H1 (cell line): ENCODE data around the gene POLR1G. TPM values are rescaled to one million over a fixed set of nuclear protein-coding genes. Genes with fewer than 3 reads are reported as not detected.

Experiments
- CTCF ChIA-PET: fragments of 300-600 bp; sonication (Branson Sonifier 250); formaldehyde crosslinking; loops from one replicate; lab custom pipeline; 2021; ENCODE audit not compliant: partially characterized antibody; lab: Charles Lee
- POLR2A ChIA-PET: fragments of 300-600 bp; sonication (Branson Sonifier 250); formaldehyde crosslinking; loops from one replicate; lab custom pipeline; 2021; ENCODE audit warnings: inconsistent platforms; ENCODE audit not compliant: partially characterized antibody; lab: Charles Lee
- DNase-seq, 2 experiments: peaks; one replicate each; pipeline versions ENCODE4 v3.0.0 to v3.0.0-alpha.2; 2010 to 2022; ENCODE audit warnings: low spot score in 2 of 2, low read depth in 1 of 2, mixed read lengths in 1 of 2
- FAIRE-seq: peaks from 2 replicates; lab custom pipeline; 2011; peaks lifted over from hg19 to GRCh38; lab: Jason Lieb, UNC
- H2AFZ ChIP-seq: 2 replicates; pipeline ENCODE4 v1.8.1; 2012; ENCODE audit warnings: low read length, inconsistent platforms
- H2AK5ac ChIP-seq: 2 replicates; pipeline ENCODE4 v1.6.1; 2013; ENCODE audit warnings: low read depth, low read length
- H2BK120ac ChIP-seq: replicated peaks from 2 replicates; pipeline ENCODE3; 2013; ENCODE audit warnings: low read depth, low read length, inconsistent platforms
- H2BK12ac ChIP-seq: 2 replicates; pipeline ENCODE4 v1.6.1; 2013; ENCODE audit warnings: low read depth, low read length
- H2BK15ac ChIP-seq: 2 replicates; pipeline ENCODE4 v1.6.1; 2013; ENCODE audit warnings: low read length
- H2BK20ac ChIP-seq: 2 replicates; pipeline ENCODE4 v1.6.1; 2013; ENCODE audit warnings: low read length
- H2BK5ac ChIP-seq: 2 replicates; pipeline ENCODE4 v1.6.1; 2013; ENCODE audit warnings: low read depth, low read length
- H3K14ac ChIP-seq: 2 replicates; pipeline ENCODE4 v1.6.1; 2013; ENCODE audit warnings: inconsistent platforms; ENCODE audit not compliant: insufficient read length
- H3K18ac ChIP-seq: 2 replicates; pipeline ENCODE4 v1.6.1; 2013; ENCODE audit warnings: low read length; ENCODE audit errors: extremely low read depth
- H3K23ac ChIP-seq: 2 replicates; pipeline ENCODE4 v1.6.1; 2013; ENCODE audit warnings: inconsistent platforms; ENCODE audit not compliant: insufficient read length
- H3K23me2 ChIP-seq: 2 replicates; pipeline ENCODE4 v1.6.1; 2013; ENCODE audit warnings: low read depth, low read length
- H3K27ac ChIP-seq: 2 replicates; pipeline ENCODE4 v1.6.1; 2011; ENCODE audit warnings: low read depth, low read length, inconsistent platforms
- H3K27me3 ChIP-seq, 4 experiments: replicated peaks in 1 of 4; 1 replicate in 1 of 4; 2 replicates in 3 of 4; pipeline versions ENCODE4 v1.6.1 to v1.8.1; 2011 to 2013; ENCODE audit warnings: low read length in 3 of 4, mild to moderate bottlenecking in 3 of 4, inconsistent platforms in 2 of 4, mixed read lengths in 2 of 4, moderate library complexity in 1 of 4; ENCODE audit not compliant: control insufficient read depth in 3 of 4, insufficient read depth in 3 of 4; ENCODE audit errors: extremely low read depth in 1 of 4
- H3K36me3 ChIP-seq, 4 experiments: 2 replicates each; pipeline versions ENCODE4 v1.6.1 to v1.8.1; 2011 to 2013; ENCODE audit warnings: mild to moderate bottlenecking in 4 of 4, low read length in 3 of 4, moderate library complexity in 2 of 4, control low read depth in 1 of 4, inconsistent platforms in 1 of 4; ENCODE audit not compliant: insufficient read depth in 4 of 4, control insufficient read depth in 2 of 4
- H3K4ac ChIP-seq: replicated peaks from 2 replicates; pipeline ENCODE3; 2013; ENCODE audit warnings: low read length, low read depth, mixed read lengths, inconsistent platforms; ENCODE audit not compliant: insufficient read length
- H3K4me1 ChIP-seq, 4 experiments: replicated peaks in 1 of 4; 1 replicate in 1 of 4; 2 replicates in 3 of 4; pipeline versions ENCODE4 v1.6.1 to v1.8.1; 2011 to 2013; ENCODE audit warnings: low read length in 3 of 4, inconsistent platforms in 2 of 4, mixed read lengths in 1 of 4; ENCODE audit not compliant: insufficient read depth in 4 of 4, control insufficient read depth in 3 of 4
- H3K4me2 ChIP-seq, 2 experiments: 2 replicates each; pipeline versions ENCODE4 v1.6.1 to v1.8.1; 2011 to 2013; ENCODE audit warnings: low read depth in 2 of 2, low read length in 2 of 2, control low read depth in 1 of 2, inconsistent platforms in 1 of 2, mild to moderate bottlenecking in 1 of 2; ENCODE audit not compliant: insufficient read depth in 1 of 2
- H3K4me3 ChIP-seq, 4 experiments: fragments of 200-600, 300-600 bp in 1 of 4; sonication (generic), shearing (Covaris generic), sonication (Bioruptor Twin) in 1 of 4; 2 replicates each; pipeline versions ENCODE4 v1.5.1 to v1.8.1; 2011 to 2016; ENCODE audit warnings: low read length in 4 of 4, low read depth in 3 of 4, control low read depth in 2 of 4, inconsistent platforms in 2 of 4, mild to moderate bottlenecking in 2 of 4, mixed read lengths in 1 of 4, moderate library complexity in 1 of 4; ENCODE audit not compliant: insufficient read depth in 2 of 4; ENCODE audit errors: extremely low read depth in 1 of 4
- H3K56ac ChIP-seq: replicated peaks from 2 replicates; pipeline ENCODE3; 2013; ENCODE audit warnings: low read depth, mild to moderate bottlenecking, mixed read lengths, low read length, inconsistent platforms; ENCODE audit not compliant: insufficient read length
- H3K79me1 ChIP-seq: 2 replicates; pipeline ENCODE4 v1.6.1; 2013; ENCODE audit warnings: low read depth, low read length, control low read depth
- H3K79me2 ChIP-seq, 2 experiments: 2 replicates each; pipeline versions ENCODE4 v1.6.1 to v1.8.1; 2012 to 2013; ENCODE audit warnings: low read length in 2 of 2, mild to moderate bottlenecking in 2 of 2, inconsistent platforms in 1 of 2; ENCODE audit not compliant: insufficient read depth in 2 of 2, control insufficient read depth in 1 of 2
- H3K9ac ChIP-seq, 4 experiments: replicated peaks in 1 of 4; 1 replicate in 1 of 4; 2 replicates in 3 of 4; pipeline versions ENCODE4 v1.6.1 to v1.8.1; 2011 to 2013; ENCODE audit warnings: low read depth in 3 of 4, low read length in 3 of 4, control low read depth in 2 of 4, mild to moderate bottlenecking in 2 of 4, moderate library complexity in 2 of 4, inconsistent platforms in 1 of 4; ENCODE audit errors: extremely low read depth in 1 of 4
- H3K9me3 ChIP-seq, 2 experiments: 2 replicates each; pipeline versions ENCODE4 v1.6.1 to v1.8.1; 2012 to 2013; ENCODE audit warnings: mild to moderate bottlenecking in 2 of 2, moderate library complexity in 2 of 2, control low read depth in 1 of 2, inconsistent platforms in 1 of 2, low read depth in 1 of 2, low read length in 1 of 2, mixed read lengths in 1 of 2; ENCODE audit not compliant: insufficient read depth in 2 of 2
- H4K20me1 ChIP-seq, 2 experiments: replicated peaks in 1 of 2; 2 replicates each; pipeline versions ENCODE3 to v1.8.1; 2011 to 2013; ENCODE audit warnings: inconsistent platforms in 2 of 2, low read length in 2 of 2, mild to moderate bottlenecking in 1 of 2; ENCODE audit not compliant: insufficient read depth in 2 of 2, control insufficient read depth in 1 of 2
- H4K5ac ChIP-seq: 2 replicates; pipeline ENCODE4 v1.6.1; 2013; ENCODE audit warnings: low read length, low read depth, mixed read lengths, inconsistent platforms; ENCODE audit not compliant: insufficient read length
- H4K8ac ChIP-seq: 2 replicates; pipeline ENCODE4 v1.8.0; 2013; ENCODE audit warnings: mild to moderate bottlenecking, moderate library complexity, low read length, inconsistent platforms; ENCODE audit not compliant: insufficient read depth; ENCODE audit errors: extremely low read depth
- H4K91ac ChIP-seq: replicated peaks from 2 replicates; pipeline ENCODE3; 2013; ENCODE audit warnings: low read length, mixed read lengths, inconsistent platforms; ENCODE audit not compliant: insufficient read length
- MAX ChIP-seq: IDR thresholded peaks from 2 replicates; pipeline ENCODE4 v1.6.1; 2012; ENCODE audit warnings: inconsistent platforms
- POLR2A ChIP-seq, 2 experiments: IDR thresholded peaks; 1 replicate in 1 of 2; 2 replicates in 1 of 2; pipeline ENCODE4 v1.6.1; 2011; ENCODE audit warnings: low read depth in 2 of 2, low read length in 2 of 2, mild to moderate bottlenecking in 2 of 2; ENCODE audit errors: control extremely low read depth in 1 of 2
- WGBS, 2 experiments: shearing (Covaris generic) in 1 of 2; methylation state at CpG; one replicate each; pipeline versions ENCODE4 v1.1.6 to v1.1.7; 2013 to 2015; ENCODE audit warnings: low lambda C conversion rate in 2 of 2, mixed read lengths in 2 of 2, inconsistent platforms in 1 of 2, low coverage in 1 of 2, missing lambda C conversion rate in 1 of 2; ENCODE audit not compliant: insufficient replicate concordance in 2 of 2, insufficient coverage in 1 of 2, insufficient read length in 1 of 2; ENCODE audit errors: extremely low coverage in 1 of 2, missing lambda C conversion rate in 1 of 2; 5-methylcytosine and 5-hydroxymethylcytosine counted together
- polyA plus RNA-seq, 7 experiments: library from polyadenylated mRNA; depleted of rRNA in 3 of 7; stranded (reverse) in 5 of 7; unstranded in 2 of 7; fragments of >200 nt in 5 of 7; fragments of 200-250 nt in 2 of 7; gene quantifications; 1 replicate in 5 of 7; 2 replicates in 1 of 7; 4 replicates in 1 of 7; pipeline versions ENCODE4 v1.2.1 to v1.2.3, GENCODE V29; 2011 to 2013; ENCODE audit warnings: missing spikeins in 2 of 7, mixed read lengths in 2 of 7
- total RNA-seq: library from RNA; stranded (reverse); fragmentation: NEBNext Ultra II Directional; extraction: Animal tissue kit (Norgen Biotek cat#: 25700); gene quantifications from 2 replicates; pipeline ENCODE4 v1.2.1, GENCODE V29; 2021

POLR1G gene
- total and polyA plus RNA-seq, 2 of the 8 experiments (the other 6 are each of a cell fraction or from before 2014, with no cell fraction given) = 16.8 to 34.8 TPM

DNA sequence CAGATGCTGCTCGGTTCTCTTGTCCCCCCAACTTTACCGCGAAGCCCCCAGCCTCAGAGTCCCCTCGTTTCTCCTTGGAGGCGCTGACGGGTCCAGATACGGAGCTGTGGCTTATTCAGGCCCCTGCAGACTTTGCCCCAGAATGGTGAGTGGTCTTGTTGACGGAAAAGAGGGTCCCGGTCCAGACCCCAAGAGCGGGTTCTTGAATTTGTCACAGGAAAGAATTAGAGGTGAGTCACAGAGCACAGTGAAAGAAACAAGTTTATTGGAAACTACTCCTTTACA is 589 bp downstream of the POLR1G start:
- no peak overlapping the region for H3K23ac ChIP-seq
- H3K79me2 ChIP-seq = peaks cover 0 to 8% of the 10 kb centered on the region in 2 experiments; a peak in 1 of 4 replicates
- H4K20me1 ChIP-seq = peaks cover 0 to 6% of the 10 kb centered on the region in 2 experiments
- peak overlapping the region; percentile 69 to 96 (median 91) for H3K4me3 ChIP-seq
- no peak overlapping the region for H4K5ac ChIP-seq
- peaks cover 0 to 5% (median 2%) of the 10 kb centered on the region in 4 experiments; a peak in 2 of 7 replicates for H3K27me3 ChIP-seq
- peak overlapping the region; percentile 17; the same call in 1 of the 2 replicates for H4K8ac ChIP-seq
- WGBS, 2 experiments = 1% methylated on average over 9 of the region's 10 CpGs; no CpG with 5 or more reads in 1 of the 2 experiments
- H3K9me3 ChIP-seq = no peaks in the 10 kb centered on the region
- no peak overlapping the region for H3K56ac ChIP-seq
- POLR2A ChIA-PET = interaction anchor here (0.7 to 3.4 kb wide), 9 partner anchors 9 to 269 kb away, joined by 3 to 19 read pairs (median 3); partner anchors contain the start of gene ERCC1
- H2BK20ac ChIP-seq = no peak overlapping the region
- H3K18ac ChIP-seq = 0 out of 2 replicates have a peak overlapping the region, but pooled peaks have one; percentile 60
- peaks cover 19% of the 10 kb centered on the region for H3K23me2 ChIP-seq
- FAIRE-seq (no peak), DNase-seq (no peak)
- 0 out of 2 replicates have a peak overlapping the region, but pooled peaks have one; percentile 61 for H2BK15ac ChIP-seq
- H3K27ac ChIP-seq = no peak overlapping the region
- CTCF ChIA-PET = interaction anchor here (0.8 to 2.4 kb wide), 6 partner anchors 11 to 79 kb away, joined by 3 to 11 read pairs (median 4); no protein-coding TSS in a partner anchor
- no peak overlapping the region for H3K4ac ChIP-seq
- peak overlapping the region; percentile 99; the same call in 1 of the 2 replicates for H2BK5ac ChIP-seq
- no peak overlapping the region for H2AFZ ChIP-seq
- H2BK120ac ChIP-seq = no peak overlapping the region
- H2BK12ac ChIP-seq = no peak overlapping the region
- H4K91ac ChIP-seq = peak overlapping the region; percentile 90
- peaks cover 0 to 6% (median 1%) of the 10 kb centered on the region in 4 experiments; a peak in 3 of 8 replicates for H3K36me3 ChIP-seq
- H3K9ac ChIP-seq = peak overlapping the region; percentile 55 to 98 (median 98); a peak in 6 of 7 replicates
- no peak overlapping the region for H3K14ac ChIP-seq
- H3K4me2 ChIP-seq = peak overlapping the region; percentile 92 to 97
- peaks cover 9% of the 10 kb centered on the region; the same call in 1 of the 2 replicates for H3K79me1 ChIP-seq
- TF ChIP-seq MAX = no peak
- peak in 1 of 2 experiments; percentile 44; a peak in 1 of 3 replicates for TF ChIP-seq POLR2A (IDR thresholded peaks at IDR 0.05; ENCODE audit: control extremely low read depth in 1 of 2, low read depth in 2 of 2, low read length in 2 of 2)
- peaks cover 3 to 21% (median 11%) of the 10 kb centered on the region in 4 experiments; a peak in 5 of 7 replicates for H3K4me1 ChIP-seq
- H2AK5ac ChIP-seq = no peak overlapping the region
